Stimulated activated CD4-positive, alpha-beta T cell treated with anti-CD3 and anti-CD28 coated beads, TNF-alpha, amount 100 ng/mL, for 1 hour (primary cell): ENCODE measurements around the gene LYRM1.
"Not testable (repeated sequence)": the region's sequence is repeated elsewhere in the genome, so short reads cannot be mapped to it uniquely, and the experiment has no call there.

Experiments
- DNase-seq, 3 donors: peaks; one replicate each; pipeline ENCODE4 v3.0.0-alpha.2; 2020; ENCODE audit warnings: low read depth in 3 of 3, low spot score in 1 of 3

LYRM1 gene

DNA sequence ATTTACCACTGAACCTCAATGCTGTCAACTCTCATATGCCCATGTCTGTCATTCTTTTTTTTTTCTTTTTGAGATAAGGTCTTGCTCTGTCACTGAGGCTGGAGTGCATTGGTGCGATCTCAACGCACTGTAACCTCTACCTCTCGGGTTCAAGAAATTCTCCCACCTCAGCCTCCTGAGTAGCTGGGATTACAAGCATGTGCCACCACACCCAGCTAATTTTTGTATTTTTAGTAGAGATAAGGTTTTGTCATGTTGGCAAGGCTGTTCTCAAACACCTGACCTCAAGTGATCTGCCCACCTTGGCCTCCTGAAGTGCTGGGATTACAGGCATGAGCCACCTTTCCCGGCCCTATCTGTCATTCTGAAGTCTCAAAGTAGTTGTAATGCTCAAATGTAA is 72.6 kb downstream of the LYRM1 start:
- not testable (repeated sequence) for DNase-seq
